NCI-H524 (cell line): ENCODE results near the gene TLX2.
"Not testable (repeated sequence)": the region's sequence is repeated elsewhere in the genome, so short reads cannot be mapped to it uniquely, and the experiment has no call there.

Experiments used
- DNase-seq, 2 experiments: peaks; one replicate each; lab custom pipeline; 2025; lab: John Stamatoyannopoulos, UW

The TLX2 gene

GRCh38 chr2:74554820-74555531 lies 40.7 kb downstream of the TLX2 start:
- DNase-seq, result peak in 1 of 2 experiments; percentile 30

- DNase-seq, result no peak
Observed at GRCh38 chr2:74555610-74556103, 41.4 kb downstream of the TLX2 start.

GRCh38 chr2:74556159-74556558 lies 41.9 kb downstream of the TLX2 start:
- DNase-seq, result no peak

GRCh38 chr2:74556831-74557370 lies 42.7 kb downstream of the TLX2 start:
- DNase-seq, result no peak

- no peak for DNase-seq
Observed at GRCh38 chr2:74558284-74559230, 44.3 kb downstream of the TLX2 start.

- no peak for DNase-seq
Observed at GRCh38 chr2:74559912-74560311, 45.7 kb downstream of the TLX2 start.

GRCh38 chr2:74560591-74560990 lies 46.3 kb downstream of the TLX2 start:
- DNase-seq, result no peak

GRCh38 chr2:74561022-74561421 lies 46.8 kb downstream of the TLX2 start:
- DNase-seq, result not testable (repeated sequence)

GRCh38 chr2:74562126-74562775 lies 48.0 kb downstream of the TLX2 start:
- DNase-seq, result no peak

- no peak for DNase-seq
Observed at GRCh38 chr2:74564222-74564621, 50.0 kb downstream of the TLX2 start.

GRCh38 chr2:74566076-74566753 lies 52.0 kb downstream of the TLX2 start:
- DNase-seq, result no peak

GRCh38 chr2:74566754-74567085 lies 52.5 kb downstream of the TLX2 start:
- no peak for DNase-seq
